MM.1S (cell line): ENCODE results near the gene AQP2.

ENCODE experiments used
- DNase-seq: peaks from one replicate; pipeline ENCODE4 v3.0.0-alpha.2; 2015
- H2AFZ ChIP-seq: fragments of 300-600 bp; sonication (generic); 2 replicates; pipeline ENCODE4 v1.6.0; 2016; ENCODE audit warnings: antibody characterized with exemption, low read length
- H3F3A ChIP-seq: fragments of 300-600 bp; sonication (generic); 2 replicates; pipeline ENCODE4 v1.6.1; 2016; ENCODE audit warnings: mild to moderate bottlenecking, antibody characterized with exemption, low read length, moderate library complexity, mixed read lengths; ENCODE audit not compliant: insufficient read depth
- H3K27ac ChIP-seq: fragments of 300-600 bp; sonication (generic); 2 replicates; pipeline ENCODE4 v1.5.1; 2016; ENCODE audit warnings: mild to moderate bottlenecking, low read length
- H3K27me3 ChIP-seq: fragments of 300-600 bp; sonication (generic); replicated peaks from 2 replicates; pipeline ENCODE4 v1.6.0; 2016; ENCODE audit warnings: low read length; ENCODE audit not compliant: insufficient read depth
- H3K36me3 ChIP-seq: fragments of 300-600 bp; sonication (generic); replicated peaks from 2 replicates; pipeline ENCODE4 v1.6.1; 2016; ENCODE audit warnings: mild to moderate bottlenecking, low read length, mixed read lengths; ENCODE audit not compliant: insufficient read depth
- H3K4me1 ChIP-seq: fragments of 300-600 bp; sonication (generic); 2 replicates; pipeline ENCODE4 v1.6.1; 2016; ENCODE audit warnings: low read length, mixed read lengths
- H3K4me2 ChIP-seq: fragments of 300-600 bp; sonication (generic); 2 replicates; pipeline ENCODE4 v1.6.0; 2016; ENCODE audit warnings: low read depth, low read length
- H3K4me3 ChIP-seq: fragments of 300-600 bp; sonication (generic); 2 replicates; pipeline ENCODE4 v1.5.1; 2016; ENCODE audit warnings: low read length, mixed read lengths
- H3K79me2 ChIP-seq: fragments of 300-600 bp; sonication (generic); 2 replicates; pipeline ENCODE4 v1.6.1; 2016; ENCODE audit warnings: mixed run types, low read length, mixed read lengths
- H3K9ac ChIP-seq: fragments of 300-600 bp; sonication (generic); 2 replicates; pipeline ENCODE4 v1.6.1; 2016; ENCODE audit warnings: low read length, mixed read lengths
- H3K9me2 ChIP-seq: fragments of 300-600 bp; sonication (generic); replicated peaks from 2 replicates; pipeline ENCODE4 v1.6.1; 2016; ENCODE audit warnings: mild to moderate bottlenecking, low read length, mixed read lengths; ENCODE audit not compliant: insufficient read depth
- H3K9me3 ChIP-seq: fragments of 300-600 bp; sonication (generic); replicated peaks from 2 replicates; pipeline ENCODE4 v1.6.1; 2016; ENCODE audit warnings: mild to moderate bottlenecking, low read length, mixed read lengths; ENCODE audit not compliant: insufficient read depth
- H4K20me1 ChIP-seq: fragments of 300-600 bp; sonication (generic); 2 replicates; pipeline ENCODE4 v1.6.1; 2016; ENCODE audit warnings: mild to moderate bottlenecking, low read length, moderate library complexity, mixed read lengths; ENCODE audit not compliant: insufficient read depth
- CTCF ChIP-seq: fragments of 300-600 bp; sonication (generic); IDR thresholded peaks from 2 replicates; pipeline ENCODE4 v1.5.1; 2016; ENCODE audit warnings: antibody characterized with exemption, low read length, mixed read lengths
- EZH2 ChIP-seq: fragments of 300-600 bp; sonication (generic); optimal IDR thresholded peaks from 2 replicates; pipeline ENCODE3; 2017; ENCODE audit warnings: low read depth, mild to moderate bottlenecking, antibody characterized with exemption, low read length, mixed read lengths
- EZH2phosphoT487 ChIP-seq: fragments of 300-600 bp; sonication (generic); IDR thresholded peaks from 2 replicates; pipeline ENCODE4 v1.6.1; 2018; ENCODE audit warnings: antibody characterized with exemption, low read length

The AQP2 gene

DNA sequence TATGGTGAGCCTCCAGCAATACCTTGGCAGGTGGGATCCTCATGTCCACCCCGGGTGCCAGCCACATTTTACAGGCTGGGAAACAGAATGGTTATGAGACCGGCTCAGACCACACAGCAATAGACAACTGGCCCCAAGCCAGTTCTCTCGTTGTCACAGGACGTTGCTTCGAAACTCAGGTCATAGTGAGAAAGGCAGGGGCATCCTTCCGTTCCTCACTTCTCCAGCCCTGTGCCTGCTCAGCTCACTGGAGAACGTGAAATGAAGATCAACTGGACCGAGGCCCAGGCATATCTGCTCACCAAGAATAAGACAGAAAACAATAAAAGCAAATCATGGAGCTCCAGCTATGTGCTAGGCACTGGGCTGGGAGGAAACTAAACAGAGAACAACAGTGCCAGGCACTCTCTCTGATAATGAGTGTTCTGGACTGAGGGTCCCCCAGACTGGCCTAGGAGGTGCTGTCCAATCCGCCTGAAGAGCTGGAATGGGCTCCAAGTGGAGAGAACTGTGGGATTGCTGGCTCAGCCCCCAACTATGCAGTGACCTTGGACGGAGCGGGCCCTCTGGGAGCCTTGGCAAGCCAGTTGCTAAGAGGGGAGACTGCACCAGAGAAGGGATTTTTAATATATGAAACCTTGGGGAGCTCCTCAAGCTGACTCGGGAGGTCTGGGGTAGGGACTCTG, 28.0 kb upstream of the AQP2 start:
- DNase-seq = no peak
- Histone ChIP-seq H3K9me3 (no peaks in the 10 kb centered on the region), H3K79me2 (no peaks in the 10 kb centered on the region)

DNA sequence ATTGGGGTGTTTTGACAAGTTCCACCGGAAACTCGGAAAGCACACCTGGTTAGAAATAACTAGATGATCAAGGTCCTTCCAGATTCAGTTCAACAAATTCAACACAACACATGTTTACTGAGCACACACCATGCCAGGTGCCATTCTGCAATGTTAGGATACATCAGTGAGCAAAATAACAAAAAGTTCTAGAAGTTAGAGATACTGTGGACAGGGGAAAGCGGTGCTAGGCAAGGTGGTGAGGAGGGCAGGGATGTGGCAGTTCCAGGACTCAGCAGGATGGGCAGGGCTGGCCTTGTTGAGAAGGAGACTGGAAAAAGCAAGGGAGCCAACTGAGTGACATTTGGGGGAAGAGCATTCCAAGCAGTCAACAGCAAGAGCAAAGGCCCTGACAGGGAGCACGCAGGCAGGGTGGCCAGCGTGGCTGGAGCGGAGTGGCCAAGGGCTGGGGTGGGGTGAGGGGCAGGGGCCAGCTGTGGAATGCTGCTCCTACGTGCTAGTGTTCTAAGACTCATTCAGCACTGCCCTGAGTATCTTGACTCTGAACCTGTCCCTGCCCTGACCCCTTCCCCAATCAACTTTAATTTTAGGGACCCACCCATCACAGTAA, 27.4 kb upstream of the AQP2 start:
- Histone ChIP-seq H3K27ac (no peak overlapping the region), H3F3A (no peaks in the 10 kb centered on the region), H3K4me1 (no peaks in the 10 kb centered on the region), H3K9me2 (no peaks in the 10 kb centered on the region), H3K4me2 (no peak overlapping the region), H3K9ac (no peak overlapping the region), H4K20me1 (no peaks in the 10 kb centered on the region), H3K27me3 (no peaks in the 10 kb centered on the region), H2AFZ (0 out of 2 replicates have a peak overlapping the region, but pooled peaks have one; percentile 42), H3K4me3 (no peak overlapping the region), H3K36me3 (no peaks in the 10 kb centered on the region), H3K79me2 (no peaks in the 10 kb centered on the region), H3K9me3 (no peaks in the 10 kb centered on the region)
- DNase-seq = no peak
- TF ChIP-seq CTCF = no peak
- no peak for TF ChIP-seq EZH2
- no peak for TF ChIP-seq EZH2phosphoT487

More for the DNA sequence above, 28.0 kb upstream of the AQP2 start:
- no peak overlapping the region for H3K9ac ChIP-seq
- H3K27me3 ChIP-seq = no peaks in the 10 kb centered on the region
- H4K20me1 ChIP-seq = no peaks in the 10 kb centered on the region
- no peaks in the 10 kb centered on the region for H3K9me2 ChIP-seq
- 0 out of 2 replicates have a peak overlapping the region, but pooled peaks have one; percentile 42 for H2AFZ ChIP-seq
- H3K4me2 ChIP-seq = no peak overlapping the region
- TF ChIP-seq EZH2 (no peak), EZH2phosphoT487 (no peak), CTCF (no peak)
- no peaks in the 10 kb centered on the region for H3F3A ChIP-seq
- H3K27ac ChIP-seq = no peak overlapping the region
- no peaks in the 10 kb centered on the region for H3K36me3 ChIP-seq
- no peaks in the 10 kb centered on the region for H3K4me1 ChIP-seq
- no peak overlapping the region for H3K4me3 ChIP-seq

DNA sequence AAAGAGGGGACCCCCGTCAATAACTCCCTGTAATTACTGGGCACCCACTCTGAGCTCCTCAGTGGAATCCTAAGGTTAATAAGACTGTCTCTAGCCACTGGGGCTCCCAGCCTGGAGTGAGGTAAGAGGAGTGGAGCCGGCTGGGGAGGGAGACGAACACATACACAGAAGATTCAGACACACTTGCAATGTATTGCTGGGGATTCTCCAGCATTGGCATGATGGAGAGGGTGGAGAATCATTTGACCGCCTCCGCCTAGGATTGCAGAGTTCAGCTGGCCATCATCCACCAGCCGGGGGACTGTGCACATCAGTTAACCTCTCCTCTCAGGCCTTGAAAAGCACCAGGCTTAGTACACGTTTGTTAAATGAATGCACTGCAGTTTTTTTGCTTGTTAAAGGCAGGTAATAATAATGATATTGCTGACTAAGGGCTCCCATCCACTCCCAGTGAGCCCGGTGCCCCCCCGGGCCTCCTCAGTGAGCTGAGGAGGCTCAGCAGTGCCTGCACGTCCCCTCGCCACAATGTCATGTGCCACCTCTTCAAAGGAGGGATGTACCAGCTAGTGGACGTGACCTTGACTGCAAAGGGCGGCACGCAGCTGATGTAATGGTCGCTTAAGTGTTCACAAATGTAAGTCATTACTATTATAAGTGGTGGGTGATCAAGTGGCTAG, 26.5 kb upstream of the AQP2 start:
- TF ChIP-seq CTCF (no peak), EZH2 (no peak), EZH2phosphoT487 (no peak)
- Histone ChIP-seq H4K20me1 (no peaks in the 10 kb centered on the region), H3K9me3 (no peaks in the 10 kb centered on the region), H3K4me1 (no peaks in the 10 kb centered on the region), H3K9ac (no peak overlapping the region), H3K4me3 (no peak overlapping the region), H2AFZ (no peak overlapping the region), H3K36me3 (no peaks in the 10 kb centered on the region), H3K79me2 (no peaks in the 10 kb centered on the region), H3K27ac (no peak overlapping the region), H3F3A (no peaks in the 10 kb centered on the region), H3K27me3 (no peaks in the 10 kb centered on the region), H3K4me2 (no peak overlapping the region), H3K9me2 (no peaks in the 10 kb centered on the region)
- DNase-seq = no peak
